ENCODE measurements around the gene GPR107.

Gene GPR107

DNA sequence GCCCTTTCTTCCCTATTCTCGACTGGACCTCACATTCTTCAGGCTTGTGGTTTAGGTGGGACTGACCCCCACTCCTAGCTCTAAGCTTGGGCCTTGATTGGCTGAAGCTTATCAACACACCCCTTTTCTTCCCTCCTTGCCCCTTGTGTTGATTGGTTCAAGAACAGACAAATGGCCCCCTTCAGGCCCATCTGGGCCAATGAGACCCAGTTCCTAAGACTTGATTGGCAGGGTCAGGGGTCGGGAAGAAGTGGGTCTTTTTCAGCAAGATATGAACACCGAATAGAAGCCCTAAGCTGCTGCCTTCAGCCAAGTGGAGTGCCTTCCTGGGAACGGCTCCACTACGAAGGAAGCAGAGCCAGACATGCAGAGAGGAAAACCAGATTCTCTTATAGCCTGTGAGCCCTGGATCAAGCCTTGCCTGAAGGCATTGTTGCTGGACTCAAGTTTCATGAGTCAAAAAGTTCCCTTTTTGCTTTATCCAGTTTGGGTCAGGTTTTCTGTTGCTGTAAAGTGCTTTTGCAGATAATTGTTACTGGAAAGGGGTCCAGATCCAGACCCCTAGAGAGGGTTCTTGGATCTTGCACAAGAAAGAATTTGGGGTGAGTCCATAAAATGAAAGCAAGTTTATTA, 96.1 kb downstream of the GPR107 start:
- DNase-seq (ENCODE audit: extremely low read depth, low read depth): no peak
- TF ChIP-seq, protein P1, sequence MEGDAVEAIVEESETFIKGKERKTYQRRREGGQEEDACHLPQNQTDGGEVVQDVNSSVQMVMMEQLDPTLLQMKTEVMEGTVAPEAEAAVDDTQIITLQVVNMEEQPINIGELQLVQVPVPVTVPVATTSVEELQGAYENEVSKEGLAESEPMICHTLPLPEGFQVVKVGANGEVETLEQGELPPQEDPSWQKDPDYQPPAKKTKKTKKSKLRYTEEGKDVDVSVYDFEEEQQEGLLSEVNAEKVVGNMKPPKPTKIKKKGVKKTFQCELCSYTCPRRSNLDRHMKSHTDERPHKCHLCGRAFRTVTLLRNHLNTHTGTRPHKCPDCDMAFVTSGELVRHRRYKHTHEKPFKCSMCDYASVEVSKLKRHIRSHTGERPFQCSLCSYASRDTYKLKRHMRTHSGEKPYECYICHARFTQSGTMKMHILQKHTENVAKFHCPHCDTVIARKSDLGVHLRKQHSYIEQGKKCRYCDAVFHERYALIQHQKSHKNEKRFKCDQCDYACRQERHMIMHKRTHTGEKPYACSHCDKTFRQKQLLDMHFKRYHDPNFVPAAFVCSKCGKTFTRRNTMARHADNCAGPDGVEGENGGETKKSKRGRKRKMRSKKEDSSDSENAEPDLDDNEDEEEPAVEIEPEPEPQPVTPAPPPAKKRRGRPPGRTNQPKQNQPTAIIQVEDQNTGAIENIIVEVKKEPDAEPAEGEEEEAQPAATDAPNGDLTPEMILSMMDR (IDR thresholded peaks at IDR 0.05; ENCODE audit: low read depth, low read length): no peak

DNA sequence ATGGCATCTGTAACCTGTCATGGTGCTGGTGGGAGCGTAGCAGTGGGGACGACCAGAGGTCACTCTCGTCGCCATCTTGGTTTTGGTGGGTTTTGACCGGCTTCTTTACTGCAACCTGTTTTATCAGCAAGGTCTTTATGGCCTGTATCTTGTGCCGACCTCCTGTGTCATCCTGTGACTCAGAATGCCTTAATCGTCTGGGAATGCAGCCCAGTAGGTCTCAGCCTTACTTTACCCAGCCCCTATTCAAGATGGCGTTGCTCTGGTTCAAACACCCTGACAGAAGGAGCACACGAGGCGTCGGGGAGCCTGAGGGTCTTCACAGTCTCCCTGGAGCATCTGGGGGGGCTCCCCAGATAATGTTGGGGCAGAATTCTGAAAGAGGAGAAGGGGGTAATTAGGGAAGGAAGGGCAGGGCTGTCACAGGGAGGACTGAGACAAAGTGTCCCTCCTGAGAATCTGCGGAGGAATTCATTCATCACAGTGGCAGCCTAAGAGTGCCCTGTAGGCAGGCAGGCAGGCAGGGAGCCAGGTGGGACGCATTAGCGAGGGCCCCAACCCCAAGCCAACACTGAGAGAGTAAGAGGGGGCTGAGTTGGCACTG, 97.2 kb downstream of the GPR107 start:
- TF ChIP-seq, protein P1 (IDR thresholded peaks at IDR 0.05; ENCODE audit: low read depth, low read length): no peak
- no peak for DNase-seq (ENCODE audit: extremely low read depth, low read depth)

DNA sequence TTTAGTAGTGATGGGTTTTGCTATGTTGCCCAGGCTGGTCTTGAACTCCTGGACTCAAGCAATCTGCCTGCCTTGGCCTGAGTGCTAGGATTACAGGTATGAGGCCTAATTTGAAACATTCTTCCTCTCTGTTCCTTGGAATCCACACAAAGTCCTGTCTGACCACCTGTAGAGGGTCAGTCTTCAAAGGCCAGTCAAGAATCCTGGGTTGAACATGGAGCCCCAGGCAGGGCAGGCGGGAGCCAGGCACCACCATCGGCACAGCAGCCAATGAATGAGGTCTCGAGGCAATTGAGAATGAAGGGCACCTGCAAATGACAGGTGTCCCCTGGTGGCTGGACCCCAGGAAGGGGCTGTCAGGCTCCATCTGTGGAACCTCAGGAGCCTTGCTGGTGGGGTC, 101.1 kb downstream of the GPR107 start:
- no peak for DNase-seq (ENCODE audit: extremely low read depth, low read depth)
- TF ChIP-seq, protein P1 (IDR thresholded peaks at IDR 0.05; ENCODE audit: low read depth, low read length): no peak

DNA sequence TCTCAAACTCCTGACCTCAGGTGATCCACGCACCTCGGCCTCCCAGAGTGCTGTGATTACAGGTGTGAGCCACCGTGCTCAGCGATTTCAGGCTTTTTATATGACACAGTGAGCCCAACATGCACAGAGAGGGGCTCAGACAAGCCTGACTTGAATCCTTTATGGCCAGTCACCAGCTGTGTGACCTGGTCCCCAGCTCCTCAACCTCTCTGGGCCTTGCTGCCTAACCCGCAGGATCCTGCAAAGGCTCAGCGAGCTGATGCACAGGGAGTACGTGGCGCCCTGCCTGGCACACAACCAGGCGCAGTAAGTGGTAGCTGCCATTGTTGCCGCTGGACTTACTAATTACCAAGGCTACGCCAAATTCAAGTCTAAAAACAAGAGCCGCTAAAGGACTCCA, 101.9 kb downstream of the GPR107 start:
- TF ChIP-seq, protein P1 (IDR thresholded peaks at IDR 0.05; ENCODE audit: low read depth, low read length): no peak
- no peak for DNase-seq (ENCODE audit: extremely low read depth, low read depth)

DNA sequence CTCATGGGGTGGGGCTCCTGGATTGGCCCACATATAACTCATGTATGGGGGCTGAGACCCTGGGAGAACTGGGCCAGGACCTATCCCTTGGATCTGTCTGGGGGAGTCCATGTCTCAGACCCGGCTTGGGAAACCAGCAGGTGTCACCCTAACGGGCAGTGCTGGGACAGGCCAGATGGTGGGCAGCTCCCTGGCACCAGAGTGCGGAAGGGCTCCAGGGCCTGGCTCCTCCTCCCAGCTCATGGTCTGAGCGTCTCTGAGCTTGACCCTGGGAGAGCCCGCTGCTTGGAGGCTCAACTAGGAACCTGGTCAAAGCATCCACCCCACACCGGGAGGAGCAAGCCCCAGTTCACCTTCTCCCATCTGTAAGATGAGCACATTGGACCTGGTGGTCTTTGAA, 103.0 kb downstream of the GPR107 start:
- no peak for DNase-seq (ENCODE audit: extremely low read depth, low read depth)
- TF ChIP-seq, protein P1 (IDR thresholded peaks at IDR 0.05; ENCODE audit: low read depth, low read length): peak; percentile 31

DNA sequence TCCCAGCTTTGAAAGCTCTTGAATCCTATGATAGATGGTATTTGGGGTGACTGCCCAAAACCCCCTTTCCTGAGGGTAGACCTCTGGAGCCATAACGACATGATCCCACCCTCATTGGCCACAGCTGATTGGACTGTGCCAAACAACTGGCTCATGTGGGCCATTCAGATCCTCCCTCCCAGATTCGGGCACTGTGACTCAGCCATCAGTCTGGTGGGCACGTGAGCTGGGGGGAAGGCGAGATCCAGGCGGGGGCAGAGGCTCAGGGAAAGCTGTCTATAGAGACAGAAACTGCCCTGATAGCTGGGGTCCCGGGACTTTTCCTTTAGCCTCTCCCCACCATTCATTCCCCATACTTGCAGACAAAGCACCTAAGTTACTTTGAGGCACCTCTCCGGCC, 103.4 kb downstream of the GPR107 start:
- TF ChIP-seq, protein P1 (IDR thresholded peaks at IDR 0.05; ENCODE audit: low read depth, low read length): no peak
- no peak for DNase-seq (ENCODE audit: extremely low read depth, low read depth)

DNA sequence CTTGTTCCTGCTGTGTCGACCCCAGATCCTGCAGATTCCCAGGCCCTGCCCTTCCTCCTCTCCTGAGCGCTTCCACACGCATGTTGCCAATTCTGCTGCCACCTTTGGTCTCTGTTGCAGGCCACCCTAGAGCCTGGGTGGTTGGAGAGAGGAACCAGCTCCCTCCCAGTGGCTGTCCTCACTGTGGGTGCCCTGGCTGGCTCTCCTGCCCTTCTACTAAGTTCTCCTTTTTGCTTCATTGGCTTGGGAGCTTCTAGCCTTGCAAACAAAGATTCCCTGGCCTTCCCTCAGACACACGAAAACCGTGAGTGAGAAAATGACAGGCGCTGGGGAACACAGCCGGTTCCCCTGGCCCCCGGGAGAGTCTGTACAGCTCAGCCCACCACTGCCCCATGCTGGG, 104.3 kb downstream of the GPR107 start:
- no peak for DNase-seq (ENCODE audit: extremely low read depth, low read depth)
- TF ChIP-seq, protein P1 (IDR thresholded peaks at IDR 0.05; ENCODE audit: low read depth, low read length): no peak

Measured in AG09319 (cell line).